CD4-positive, alpha-beta T cell treated with Interleukin-15 for 4 hours (primary cell): ENCODE data around the gene ZNF202.

Experiments used
- DNase-seq: peaks from one replicate; pipeline ENCODE4 v3.0.0-alpha.2; 2020; ENCODE audit warnings: low spot score

Gene ZNF202

GRCh38 chr11:123683428-123684170 lies 57.9 kb downstream of the ZNF202 start:
- no peak for DNase-seq

DNA sequence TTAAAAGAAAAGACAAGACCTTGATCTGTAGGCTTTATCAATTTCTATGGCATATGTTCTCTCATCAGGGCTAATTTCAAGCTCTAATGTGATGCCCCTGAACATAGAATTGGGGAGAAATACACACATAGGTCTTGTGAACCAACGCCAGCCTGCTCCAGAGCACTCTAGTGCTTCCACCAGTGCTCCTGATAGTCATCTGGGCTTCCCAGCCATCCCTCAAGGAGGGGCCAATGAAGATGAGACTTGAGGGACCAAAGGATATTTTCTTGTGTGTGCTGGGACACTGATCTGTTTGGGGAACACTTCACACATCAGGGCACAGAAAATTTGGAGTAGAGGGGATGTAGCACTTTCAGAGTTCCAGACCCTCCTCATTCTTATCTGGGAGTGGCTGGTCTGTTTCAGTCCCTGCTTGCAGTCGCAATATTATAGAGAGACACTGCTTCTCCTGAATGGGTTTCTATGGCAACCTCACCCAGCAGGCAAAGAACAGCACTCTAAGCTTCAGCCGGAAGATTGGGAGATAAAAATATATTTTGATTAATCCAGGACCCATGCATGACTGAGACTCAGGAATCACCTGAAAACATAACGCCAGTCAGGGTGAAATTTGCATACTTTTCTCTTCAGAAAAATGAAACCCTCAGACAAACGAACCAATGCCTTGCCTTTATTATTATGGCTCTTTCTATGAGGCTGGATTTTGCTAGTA lies 58.6 kb downstream of the ZNF202 start:
- DNase-seq = no peak

- DNase-seq = peak; percentile 16
Measured at GRCh38 chr11:123681030-123681429, 60.4 kb downstream of the ZNF202 start.

DNA sequence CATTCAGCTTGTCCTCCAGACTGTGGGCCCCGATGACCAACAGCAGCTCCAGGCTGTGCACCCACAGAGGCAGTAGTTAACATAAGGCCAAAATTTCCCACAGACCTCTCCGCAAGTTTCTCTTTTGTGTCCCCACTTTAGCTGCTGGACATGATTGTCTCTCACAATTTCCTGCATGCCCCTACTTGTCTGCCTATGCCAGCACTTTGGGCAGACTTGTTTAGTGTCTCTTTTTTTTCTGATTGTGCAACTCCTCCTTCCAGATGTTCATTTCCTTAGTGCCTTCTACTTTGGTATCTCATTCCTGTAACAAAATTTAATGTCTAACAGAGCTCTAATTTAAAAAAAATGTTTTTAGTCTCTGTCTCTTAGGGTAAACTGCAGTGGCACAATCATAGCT lies 63.2 kb downstream of the ZNF202 start:
- DNase-seq = no peak

DNA sequence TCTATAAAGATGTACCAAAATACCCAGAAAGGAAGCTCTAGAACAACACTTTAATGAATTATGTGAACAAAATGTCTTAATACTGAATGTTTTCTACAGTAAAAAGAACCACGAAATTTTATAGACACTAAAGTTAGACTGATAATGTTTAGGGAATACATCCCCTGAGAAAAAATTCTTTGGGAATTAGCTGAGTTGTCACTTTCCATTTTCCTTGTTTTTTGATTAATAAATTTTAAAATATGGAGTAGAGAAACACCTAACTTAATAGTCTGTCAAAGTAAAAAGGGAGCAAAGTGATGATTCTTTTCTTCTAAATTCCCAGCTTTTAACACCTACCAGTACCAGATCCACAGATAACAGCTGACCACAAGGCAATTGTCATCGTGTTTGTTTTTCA lies 64.0 kb downstream of the ZNF202 start:
- DNase-seq = no peak

DNA sequence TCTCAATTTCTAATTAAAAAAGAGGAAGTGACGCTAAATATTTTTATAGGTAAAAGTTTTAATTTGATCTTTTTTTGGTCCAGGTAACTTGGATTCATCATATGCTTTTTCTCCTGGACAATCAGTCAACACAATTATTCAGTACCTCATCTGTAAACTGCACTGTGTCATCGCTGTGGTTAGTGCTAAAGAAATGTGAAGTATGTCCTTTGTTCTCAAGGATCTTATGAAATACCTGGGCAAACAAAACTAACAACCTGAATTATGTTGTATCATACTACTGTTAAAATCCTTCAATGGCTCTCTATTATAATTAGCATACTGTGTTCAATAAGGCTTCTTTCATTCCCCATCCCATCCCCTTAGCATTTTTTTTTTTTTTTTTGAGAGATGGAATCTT lies 67.2 kb downstream of the ZNF202 start:
- no peak for DNase-seq
